GM19468 (cell line): Measurements from ENCODE around the gene PRKAG3.

ENCODE experiments used
- ATAC-seq: cut with Tn5 transposase; IDR thresholded peaks from one replicate; pipeline ENCODE4 v1.9.1; 2021; ENCODE audit warnings: mild to moderate bottlenecking, moderate library complexity, moderate number of reproducible peaks; ENCODE audit not compliant: unreplicated experiment; ENCODE audit errors: extremely low read depth

PRKAG3 gene

GRCh38 chr2:218865396-218865795 lies 33.8 kb upstream of the PRKAG3 start:
- no peak for ATAC-seq

GRCh38 chr2:218863021-218863520 lies 31.5 kb upstream of the PRKAG3 start:
- no peak for ATAC-seq

GRCh38 chr2:218861645-218862318 lies 30.2 kb upstream of the PRKAG3 start:
- ATAC-seq = no peak

- no peak for ATAC-seq
Observed at GRCh38 chr2:218860950-218861381, 29.4 kb upstream of the PRKAG3 start.

GRCh38 chr2:218859988-218860831 lies 28.6 kb upstream of the PRKAG3 start:
- no peak for ATAC-seq

GRCh38 chr2:218859556-218859987 lies 28.0 kb upstream of the PRKAG3 start, which contains the start of gene WNT6:
TSS of gene WNT6 (plus strand) at chr2:218859805. CDS start at chr2:218860038, 233 bp downstream.
- ATAC-seq = no peak

- ATAC-seq = no peak
Observed at GRCh38 chr2:218858671-218859555, 27.3 kb upstream of the PRKAG3 start.

- ATAC-seq = no peak
Observed at GRCh38 chr2:218858138-218858445, 26.5 kb upstream of the PRKAG3 start.

- ATAC-seq = no peak
Observed at GRCh38 chr2:218857371-218858137, 26.0 kb upstream of the PRKAG3 start.

- ATAC-seq = no peak
Observed at GRCh38 chr2:218856896-218857243, 25.3 kb upstream of the PRKAG3 start.

GRCh38 chr2:218856167-218856895 lies 24.7 kb upstream of the PRKAG3 start:
- no peak for ATAC-seq

GRCh38 chr2:218855305-218856166 lies 23.9 kb upstream of the PRKAG3 start:
- no peak for ATAC-seq

GRCh38 chr2:218854860-218855259 lies 23.3 kb upstream of the PRKAG3 start:
- ATAC-seq = no peak

- no peak for ATAC-seq
Observed at GRCh38 chr2:218853766-218854165, 22.2 kb upstream of the PRKAG3 start.

- ATAC-seq = no peak
Observed at GRCh38 chr2:218852911-218853667, 21.5 kb upstream of the PRKAG3 start.

- ATAC-seq = no peak
Observed at GRCh38 chr2:218851286-218851685, 19.7 kb upstream of the PRKAG3 start.

- no peak for ATAC-seq
Observed at GRCh38 chr2:218850796-218851195, 19.2 kb upstream of the PRKAG3 start.
